ENCODE results near the gene DLG2.

GRCh38 chr11:84929738-84930137 is 697.4 kb downstream of the DLG2 start:
- TF ChIP-seq POLR2AphosphoS5 (IDR thresholded peaks at IDR 0.05) = no peak
- TF ChIP-seq, protein P1, sequence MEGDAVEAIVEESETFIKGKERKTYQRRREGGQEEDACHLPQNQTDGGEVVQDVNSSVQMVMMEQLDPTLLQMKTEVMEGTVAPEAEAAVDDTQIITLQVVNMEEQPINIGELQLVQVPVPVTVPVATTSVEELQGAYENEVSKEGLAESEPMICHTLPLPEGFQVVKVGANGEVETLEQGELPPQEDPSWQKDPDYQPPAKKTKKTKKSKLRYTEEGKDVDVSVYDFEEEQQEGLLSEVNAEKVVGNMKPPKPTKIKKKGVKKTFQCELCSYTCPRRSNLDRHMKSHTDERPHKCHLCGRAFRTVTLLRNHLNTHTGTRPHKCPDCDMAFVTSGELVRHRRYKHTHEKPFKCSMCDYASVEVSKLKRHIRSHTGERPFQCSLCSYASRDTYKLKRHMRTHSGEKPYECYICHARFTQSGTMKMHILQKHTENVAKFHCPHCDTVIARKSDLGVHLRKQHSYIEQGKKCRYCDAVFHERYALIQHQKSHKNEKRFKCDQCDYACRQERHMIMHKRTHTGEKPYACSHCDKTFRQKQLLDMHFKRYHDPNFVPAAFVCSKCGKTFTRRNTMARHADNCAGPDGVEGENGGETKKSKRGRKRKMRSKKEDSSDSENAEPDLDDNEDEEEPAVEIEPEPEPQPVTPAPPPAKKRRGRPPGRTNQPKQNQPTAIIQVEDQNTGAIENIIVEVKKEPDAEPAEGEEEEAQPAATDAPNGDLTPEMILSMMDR (IDR thresholded peaks at IDR 0.05) = no peak
